Measurements from ENCODE around the gene SAG. TPM values are rescaled to one million over a fixed set of nuclear protein-coding genes. Genes with fewer than 3 reads are reported as not detected.

SAG gene
- 1 to 10 TPM in 1 of 2 donors, not detected in 1; 1.8 TPM for total RNA-seq

GRCh38 chr2:233307565-233307964 lies at the start of gene SAG:
SAG (plus strand) TSS chr2:233307816; CDS start chr2:233309190, 1,374 bp downstream.
- intact Hi-C loops (cut with DNase I), result no loop called here
- TF ChIP-seq CTCF (IDR thresholded peaks at IDR 0.05), result no peak
- no peaks in the 10 kb centered on the region for H3K9me3 ChIP-seq
- no peaks in the 10 kb centered on the region for H3K27me3 ChIP-seq
- no peak within 1 kb of the TSS for H3K9ac ChIP-seq (ENCODE audit: low read depth in 2 of 2, low read length in 2 of 2)
- no peak within 1 kb of the TSS for H3K27ac ChIP-seq
- no peak within 1 kb of the TSS for H3K4me3 ChIP-seq
- no peak for DNase-seq
- no peaks in the 10 kb centered on the region for H3K36me3 ChIP-seq
- no peaks in the 10 kb centered on the region for H3K4me1 ChIP-seq

GRCh38 chr2:233258211-233258610 lies 49.4 kb upstream of the SAG start:
- H3K36me3 ChIP-seq, result peaks cover 18% of the 10 kb centered on the region
- DNase-seq, result no peak
- intact Hi-C loops (cut with DNase I), result loop anchor here (10.0 kb wide), 1 partner anchor 643 kb away; no protein-coding TSS in a partner anchor

GRCh38 chr2:233259730-233260129 lies 47.9 kb upstream of the SAG start:
- Histone ChIP-seq H3K27me3 (no peaks in the 10 kb centered on the region), H3K36me3 (peaks cover 32% of the 10 kb centered on the region), H3K4me1 (no peaks in the 10 kb centered on the region), H3K27ac (no peak overlapping the region), H3K4me3 (no peak overlapping the region), H3K9ac (ENCODE audit: low read depth in 2 of 2, low read length in 2 of 2) (no peak overlapping the region), H3K9me3 (no peaks in the 10 kb centered on the region)
- intact Hi-C loops (cut with DNase I), result loop anchor here (10.0 kb wide), 2 partner anchors 585 to 645 kb away; no protein-coding TSS in a partner anchor
- TF ChIP-seq CTCF (IDR thresholded peaks at IDR 0.05), result no peak
- DNase-seq, result no peak

More at GRCh38 chr2:233258211-233258610, 49.4 kb upstream of the SAG start:
- no peaks in the 10 kb centered on the region for H3K27me3 ChIP-seq
- TF ChIP-seq CTCF (IDR thresholded peaks at IDR 0.05), result no peak
- H3K4me1 ChIP-seq, result peaks cover 6% of the 10 kb centered on the region
- H3K4me3 ChIP-seq, result no peak overlapping the region
- H3K9ac ChIP-seq (ENCODE audit: low read depth in 2 of 2, low read length in 2 of 2), result no peak overlapping the region
- H3K27ac ChIP-seq, result no peak overlapping the region
- H3K9me3 ChIP-seq, result no peaks in the 10 kb centered on the region

- intact Hi-C loops (cut with DNase I), result loop anchor here (10.0 kb wide), 1 partner anchor 584 kb away; no protein-coding TSS in a partner anchor
- Histone ChIP-seq H3K9me3 (no peaks in the 10 kb centered on the region), H3K4me3 (no peak overlapping the region), H3K4me1 (no peaks in the 10 kb centered on the region), H3K27ac (no peak overlapping the region), H3K9ac (ENCODE audit: low read depth in 2 of 2, low read length in 2 of 2) (no peak overlapping the region), H3K27me3 (no peaks in the 10 kb centered on the region), H3K36me3 (peaks cover 35% of the 10 kb centered on the region)
- DNase-seq, result no peak
- TF ChIP-seq CTCF (IDR thresholded peaks at IDR 0.05), result no peak
Observed at GRCh38 chr2:233260661-233261060, 47.0 kb upstream of the SAG start.

GRCh38 chr2:233261819-233262555 lies 45.6 kb upstream of the SAG start:
- Histone ChIP-seq H3K27ac (no peak overlapping the region), H3K4me3 (no peak overlapping the region), H3K36me3 (peaks cover 45% of the 10 kb centered on the region), H3K9me3 (no peaks in the 10 kb centered on the region), H3K27me3 (no peaks in the 10 kb centered on the region), H3K9ac (ENCODE audit: low read depth in 2 of 2, low read length in 2 of 2) (no peak overlapping the region), H3K4me1 (no peaks in the 10 kb centered on the region)
- intact Hi-C loops (cut with DNase I), result loop anchor here (10.0 kb wide), 1 partner anchor 583 kb away; no protein-coding TSS in a partner anchor
- TF ChIP-seq CTCF (IDR thresholded peaks at IDR 0.05), result no peak
- no peak for DNase-seq

All from colonic mucosa (tissue), 4 donors.